Mucosa of stomach (tissue), 1 donor: Measurements from ENCODE around the gene RYR2.

Experiments
- H3K27me3 ChIP-seq: one replicate; pipeline ENCODE4 v1.7.0; 2013; ENCODE audit warnings: mild to moderate bottlenecking, low read length; ENCODE audit not compliant: control insufficient read depth, insufficient read depth
- H3K36me3 ChIP-seq: one replicate; pipeline ENCODE4 v1.7.0; 2013; ENCODE audit warnings: low read length; ENCODE audit not compliant: control insufficient read depth, insufficient read depth
- H3K4me1 ChIP-seq: one replicate; pipeline ENCODE4 v1.7.0; 2013; ENCODE audit warnings: mild to moderate bottlenecking, low read length; ENCODE audit not compliant: control insufficient read depth, insufficient read depth
- H3K4me3 ChIP-seq: one replicate; pipeline ENCODE4 v1.7.0; 2013; ENCODE audit warnings: low read length
- H3K9ac ChIP-seq: one replicate; pipeline ENCODE4 v1.7.0; 2013; ENCODE audit warnings: mild to moderate bottlenecking, low read length, moderate library complexity
- H3K9me3 ChIP-seq: one replicate; pipeline ENCODE4 v1.7.0; 2013; ENCODE audit warnings: mild to moderate bottlenecking, low read length, moderate library complexity; ENCODE audit not compliant: control insufficient read depth
- donor health status: Pancreatic carcinoma.

Gene RYR2

DNA sequence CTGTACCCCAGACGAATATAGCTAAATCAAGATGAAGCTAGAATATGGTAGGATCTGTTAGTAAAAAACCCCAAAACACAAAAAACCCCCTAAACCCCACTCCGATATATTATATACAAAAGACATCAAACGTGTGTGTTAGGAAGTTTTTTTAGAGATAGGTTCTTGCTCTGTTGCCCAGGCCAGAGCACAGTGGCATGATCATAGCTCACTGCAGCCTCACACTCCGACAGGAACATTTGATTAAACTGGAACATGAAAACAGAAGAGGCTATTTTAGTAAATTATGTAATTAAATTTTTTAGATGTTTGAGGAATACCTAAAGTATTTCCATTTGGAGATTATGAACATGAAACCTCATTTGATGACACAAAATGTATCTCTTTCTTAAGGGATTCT, 8.2 kb upstream of the RYR2 start:
- Histone ChIP-seq H3K4me1 (no peaks in the 10 kb centered on the region), H3K9me3 (no peaks in the 10 kb centered on the region), H3K36me3 (no peaks in the 10 kb centered on the region), H3K9ac (no peak overlapping the region), H3K27me3 (no peaks in the 10 kb centered on the region), H3K4me3 (no peak overlapping the region)

DNA sequence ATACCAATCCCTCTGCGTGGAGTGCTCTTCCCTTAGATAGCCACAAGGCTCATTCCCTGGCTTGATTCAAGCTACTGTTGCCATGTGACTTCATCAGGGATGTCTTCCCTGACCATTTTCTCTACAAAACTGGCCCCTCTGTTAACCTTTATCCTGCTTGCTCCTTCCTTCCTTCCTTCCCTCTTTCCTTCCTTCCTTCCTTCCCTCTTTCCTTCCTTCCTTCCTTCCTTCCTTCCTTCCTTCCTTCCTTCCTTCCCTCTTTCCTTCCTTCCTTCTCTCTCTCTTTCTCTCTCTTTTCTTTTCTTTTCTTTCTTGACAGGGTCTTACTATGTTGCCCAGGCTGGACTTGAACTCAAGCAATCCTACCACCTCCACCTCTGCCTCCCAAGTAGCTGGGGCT, 6.2 kb upstream of the RYR2 start:
- no peaks in the 10 kb centered on the region for H3K27me3 ChIP-seq
- H3K36me3 ChIP-seq: no peaks in the 10 kb centered on the region
- no peak overlapping the region for H3K9ac ChIP-seq
- no peaks in the 10 kb centered on the region for H3K9me3 ChIP-seq
- H3K4me1 ChIP-seq: no peaks in the 10 kb centered on the region
- H3K4me3 ChIP-seq: no peak overlapping the region

DNA sequence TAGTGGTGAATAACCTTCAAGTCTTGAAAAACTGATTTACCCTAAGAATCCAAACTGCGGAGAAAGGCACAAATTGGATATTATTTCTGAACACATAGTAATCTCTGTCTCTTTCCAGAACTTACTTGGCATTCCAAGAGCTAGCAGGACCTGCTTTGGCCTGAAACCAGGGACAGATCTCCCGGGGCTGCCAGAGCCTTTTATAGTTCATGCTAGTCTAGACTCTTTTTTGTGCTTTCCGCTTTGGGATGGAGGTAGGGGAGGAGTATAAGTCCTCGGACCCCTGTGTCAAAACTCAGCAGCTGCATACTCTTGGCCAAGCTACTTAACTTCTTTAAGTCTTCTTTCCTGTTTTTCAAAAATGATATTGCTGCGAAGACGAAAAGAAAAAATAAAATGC, 3.8 kb upstream of the RYR2 start:
- H3K27me3 ChIP-seq: peaks cover 13% of the 10 kb centered on the region
- no peaks in the 10 kb centered on the region for H3K9me3 ChIP-seq
- no peaks in the 10 kb centered on the region for H3K4me1 ChIP-seq
- no peaks in the 10 kb centered on the region for H3K36me3 ChIP-seq
- H3K9ac ChIP-seq: no peak overlapping the region
- no peak overlapping the region for H3K4me3 ChIP-seq

DNA sequence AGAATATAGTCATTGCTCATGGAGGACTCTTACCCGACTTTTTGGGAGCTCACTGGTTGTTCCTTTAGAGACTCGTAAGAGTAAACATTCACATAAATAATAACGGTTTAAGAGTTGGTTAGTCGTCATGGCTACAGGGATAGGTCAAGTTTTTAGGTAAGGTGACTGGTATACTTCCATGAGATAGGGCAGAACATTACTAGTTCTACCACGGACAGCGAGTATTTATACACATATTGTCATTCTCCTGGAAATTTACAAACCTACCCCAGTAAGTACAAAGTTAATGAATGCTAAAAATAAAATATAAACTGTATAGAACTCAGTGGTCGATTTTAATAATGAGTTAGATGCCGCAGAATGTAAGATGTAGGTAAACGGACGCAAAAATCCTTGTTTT, 1.2 kb upstream of the RYR2 start:
- Histone ChIP-seq H3K36me3 (no peaks in the 10 kb centered on the region), H3K9me3 (no peaks in the 10 kb centered on the region), H3K4me1 (no peaks in the 10 kb centered on the region), H3K4me3 (no peak overlapping the region), H3K27me3 (peaks cover 26% of the 10 kb centered on the region), H3K9ac (no peak overlapping the region)

DNA sequence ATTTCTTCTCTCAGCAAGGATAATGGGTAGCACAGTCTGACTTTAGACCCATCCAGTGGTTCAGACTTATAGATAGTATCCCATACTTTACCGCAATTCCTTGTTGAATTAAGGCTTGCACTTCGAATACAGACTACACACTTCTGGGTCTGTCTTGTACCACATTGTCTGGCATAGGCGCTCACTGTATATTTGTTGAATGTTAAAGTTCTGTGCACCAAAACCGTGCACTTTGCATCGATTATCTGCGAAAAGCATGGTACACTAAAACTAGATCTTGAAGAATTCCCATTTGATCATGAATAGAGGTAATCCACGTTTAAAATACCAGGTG, 556 bp upstream of the RYR2 start:
- Histone ChIP-seq H3K9me3 (no peaks in the 10 kb centered on the region), H3K9ac (no peak overlapping the region), H3K4me3 (no peak overlapping the region), H3K4me1 (no peaks in the 10 kb centered on the region), H3K27me3 (peaks cover 26% of the 10 kb centered on the region), H3K36me3 (no peaks in the 10 kb centered on the region)

DNA sequence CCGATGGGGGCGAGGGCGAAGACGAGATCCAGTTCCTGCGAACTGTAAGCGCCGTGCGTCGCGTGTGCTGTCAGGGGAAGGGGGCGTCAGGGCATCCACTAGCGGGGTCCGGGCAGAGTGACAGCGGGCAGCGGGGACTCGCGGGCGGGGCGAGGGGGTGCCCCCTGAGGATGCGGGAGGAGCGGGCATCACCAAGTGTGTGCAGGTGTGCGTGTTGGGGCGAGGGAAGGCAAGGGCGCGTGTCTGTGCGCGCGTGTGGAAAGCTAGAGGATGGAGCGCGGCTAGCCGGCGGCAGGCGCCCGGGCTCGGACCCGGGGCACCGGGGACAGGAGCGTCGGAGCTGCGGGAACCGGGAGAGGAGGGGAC, 525 bp downstream of the RYR2 start:
- Histone ChIP-seq H3K4me3 (no peak overlapping the region), H3K9ac (no peak overlapping the region), H3K4me1 (no peaks in the 10 kb centered on the region), H3K36me3 (no peaks in the 10 kb centered on the region), H3K27me3 (peaks cover 26% of the 10 kb centered on the region), H3K9me3 (no peaks in the 10 kb centered on the region)

DNA sequence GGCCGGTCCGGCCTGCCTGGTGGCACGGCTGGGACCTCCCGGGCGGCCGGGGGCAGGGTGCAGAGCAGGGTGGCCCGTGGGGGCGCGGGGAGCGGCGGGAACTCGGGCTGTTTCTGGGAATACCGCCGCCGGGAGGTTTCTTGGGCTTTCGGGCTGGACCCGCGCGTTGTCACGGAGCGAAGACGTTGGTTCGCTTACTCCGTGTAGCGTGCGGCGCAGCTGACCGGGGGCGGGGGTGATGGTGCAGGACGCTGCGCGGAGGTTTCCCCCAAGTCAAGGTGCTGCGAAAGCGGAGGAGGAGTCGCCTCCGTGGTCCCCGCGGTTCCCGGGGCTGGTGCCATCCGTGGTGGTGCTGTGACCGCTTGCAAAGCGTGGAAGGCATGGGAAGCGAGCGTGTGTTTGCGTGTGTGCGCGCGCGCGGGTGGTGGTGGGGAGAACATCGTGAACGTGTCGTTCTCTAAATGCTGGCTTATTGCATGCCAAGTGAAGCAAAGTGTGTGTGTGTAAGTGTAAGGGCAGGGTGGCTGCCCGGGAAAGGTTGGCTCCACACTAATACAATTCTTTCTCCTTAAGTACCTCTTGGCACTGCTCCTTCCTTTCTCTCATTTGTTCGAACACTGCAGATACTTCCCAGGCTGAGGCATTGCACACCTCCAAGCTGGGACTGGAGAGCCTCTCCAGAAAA, 1.1 kb downstream of the RYR2 start:
- Histone ChIP-seq H3K4me3 (no peak overlapping the region), H3K36me3 (no peaks in the 10 kb centered on the region), H3K27me3 (peaks cover 26% of the 10 kb centered on the region), H3K9me3 (no peaks in the 10 kb centered on the region), H3K9ac (no peak overlapping the region), H3K4me1 (no peaks in the 10 kb centered on the region)

DNA sequence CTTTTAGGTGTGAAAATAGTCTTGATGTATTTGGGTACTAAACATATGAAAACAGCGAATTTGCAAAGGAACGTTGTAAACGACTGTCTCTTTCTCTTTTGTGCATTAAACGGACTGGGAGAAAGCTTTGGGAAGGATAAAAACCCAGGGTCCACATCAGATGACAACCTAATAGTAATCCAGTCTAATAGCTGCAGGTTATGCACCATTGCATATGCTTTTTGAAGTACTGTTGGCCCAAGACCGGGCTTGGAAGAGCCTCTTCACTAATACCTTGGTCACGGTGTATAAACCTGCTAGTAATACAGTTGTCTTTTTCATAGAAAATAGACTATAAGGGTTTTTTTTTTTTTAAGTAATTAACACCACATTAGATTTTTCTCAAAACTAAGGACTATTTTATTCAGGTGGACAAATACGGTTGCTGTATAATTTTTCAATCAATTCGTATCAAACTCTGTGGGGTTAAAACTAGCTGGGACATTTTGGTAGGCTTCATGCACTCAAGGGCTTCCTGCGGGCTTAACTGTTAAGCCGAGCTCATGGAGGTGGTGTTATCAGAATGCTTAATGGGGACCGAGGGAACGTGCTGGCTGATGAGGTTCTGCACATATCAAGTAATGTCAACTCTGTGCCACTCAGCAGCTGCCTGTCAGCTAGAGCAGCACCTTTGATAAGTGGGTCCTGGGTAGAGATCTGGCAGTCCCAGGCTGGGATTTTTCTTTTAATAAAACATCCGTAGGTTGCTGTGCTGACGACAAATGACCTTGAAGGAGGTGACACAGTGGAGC, 2.1 kb downstream of the RYR2 start:
- Histone ChIP-seq H3K4me3 (no peak overlapping the region), H3K9me3 (no peaks in the 10 kb centered on the region), H3K27me3 (peaks cover 26% of the 10 kb centered on the region), H3K36me3 (no peaks in the 10 kb centered on the region), H3K4me1 (no peaks in the 10 kb centered on the region), H3K9ac (no peak overlapping the region)

DNA sequence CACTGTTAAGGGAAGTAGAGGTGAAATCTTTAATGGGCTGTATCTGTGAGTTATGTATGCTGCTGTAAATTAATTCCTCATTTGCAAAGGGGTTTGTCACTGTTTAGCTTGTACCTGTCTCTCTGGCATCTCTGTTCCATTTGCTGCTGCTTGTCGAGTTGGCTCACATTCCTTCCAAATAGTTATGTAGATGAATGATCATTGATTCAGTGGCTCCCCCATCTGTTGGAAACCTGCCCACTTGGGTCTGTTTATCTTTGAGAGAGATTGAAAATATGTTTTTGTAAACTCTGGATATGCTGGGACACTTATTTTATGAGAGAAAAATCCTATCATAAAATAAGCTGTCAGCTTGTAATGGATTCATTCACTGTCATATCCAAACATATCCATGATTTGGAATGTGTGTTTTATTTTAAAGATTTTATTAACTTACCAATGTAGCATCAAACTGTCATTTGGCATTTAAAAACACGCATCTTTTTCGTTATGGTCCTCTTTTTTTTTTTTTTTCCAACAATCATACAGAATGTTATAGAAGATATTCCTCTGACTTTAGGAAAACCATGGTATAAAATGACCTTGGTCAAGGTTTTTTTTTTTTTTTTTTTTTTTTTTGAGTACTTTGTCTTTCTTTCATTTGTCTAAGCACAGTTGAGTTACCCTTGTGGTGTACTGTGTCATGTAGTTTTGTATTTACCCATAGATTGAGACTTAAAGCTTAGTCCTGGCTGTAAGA, 3.5 kb downstream of the RYR2 start:
- Histone ChIP-seq H3K9ac (no peak overlapping the region), H3K4me1 (no peaks in the 10 kb centered on the region), H3K27me3 (peaks cover 26% of the 10 kb centered on the region), H3K4me3 (no peak overlapping the region), H3K9me3 (no peaks in the 10 kb centered on the region), H3K36me3 (no peaks in the 10 kb centered on the region)

DNA sequence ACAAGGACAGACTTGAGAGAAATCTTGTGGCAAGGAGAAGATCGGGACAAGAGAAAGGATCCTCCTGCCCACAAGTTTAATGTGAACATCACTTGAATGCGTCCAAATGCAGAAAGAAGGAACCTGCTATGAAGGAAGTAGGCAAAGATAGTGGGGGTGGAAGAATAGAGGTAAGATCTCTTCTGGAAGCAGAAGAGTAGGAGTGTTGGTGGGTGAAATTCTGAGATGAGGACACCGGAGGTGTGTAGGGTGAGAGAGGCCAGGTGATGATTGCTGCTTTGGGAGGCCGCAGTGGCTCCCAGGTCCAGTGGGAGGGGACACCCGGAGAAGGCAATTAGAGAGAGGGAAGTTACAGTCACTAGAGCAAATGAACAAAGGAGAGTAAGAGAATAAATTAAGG, 6.8 kb downstream of the RYR2 start:
- Histone ChIP-seq H3K4me3 (no peak overlapping the region), H3K36me3 (no peaks in the 10 kb centered on the region), H3K27me3 (peaks cover 7% of the 10 kb centered on the region), H3K9ac (no peak overlapping the region), H3K9me3 (no peaks in the 10 kb centered on the region), H3K4me1 (no peaks in the 10 kb centered on the region)

DNA sequence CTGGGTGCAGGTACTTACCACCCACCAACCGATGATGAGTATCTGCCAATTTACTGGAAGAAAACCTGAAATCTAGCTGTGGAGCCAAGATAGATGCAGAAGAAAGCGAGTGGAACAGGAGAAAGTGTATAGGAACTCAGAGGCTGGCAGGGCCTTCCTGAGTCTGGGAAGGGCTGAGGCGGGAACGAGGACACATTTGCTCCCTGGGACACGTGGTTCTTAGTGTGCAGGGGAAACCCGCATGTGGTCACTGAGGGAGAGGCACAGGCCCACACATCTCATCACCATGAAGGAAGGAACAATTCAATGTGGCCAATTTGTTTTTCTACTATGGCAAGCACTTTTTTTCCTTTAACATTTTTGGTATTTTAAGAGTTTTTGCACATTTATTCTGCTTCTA, 8.2 kb downstream of the RYR2 start:
- H3K4me1 ChIP-seq: no peaks in the 10 kb centered on the region
- no peak overlapping the region for H3K4me3 ChIP-seq
- no peaks in the 10 kb centered on the region for H3K27me3 ChIP-seq
- H3K9ac ChIP-seq: no peak overlapping the region
- H3K9me3 ChIP-seq: no peaks in the 10 kb centered on the region
- no peaks in the 10 kb centered on the region for H3K36me3 ChIP-seq

DNA sequence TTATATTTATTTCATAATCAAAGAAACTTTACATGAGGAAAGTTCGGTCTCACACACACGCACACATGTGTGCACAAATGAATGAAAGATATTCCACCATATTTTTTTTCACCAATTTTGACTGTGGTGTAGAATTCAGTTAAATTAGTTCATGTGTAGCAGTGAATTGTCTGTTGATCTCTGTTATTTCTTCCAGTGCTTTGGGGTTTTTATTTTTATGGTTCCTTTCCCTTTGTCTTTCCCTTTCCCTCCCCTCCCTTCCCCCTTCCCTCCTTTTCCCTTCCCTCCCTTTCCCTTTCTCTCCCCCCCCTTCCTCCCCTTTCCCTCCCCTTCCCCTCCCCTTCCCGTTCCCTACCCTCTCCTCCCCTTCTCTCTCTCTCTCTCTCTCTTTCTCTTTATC, 8.9 kb downstream of the RYR2 start:
- Histone ChIP-seq H3K9me3 (no peaks in the 10 kb centered on the region), H3K4me1 (no peaks in the 10 kb centered on the region), H3K27me3 (no peaks in the 10 kb centered on the region), H3K4me3 (no peak overlapping the region), H3K36me3 (no peaks in the 10 kb centered on the region), H3K9ac (no peak overlapping the region)
